OCI-LY1 (cell line): ENCODE results near the gene CRKL.

Source experiments
- H2AFZ ChIP-seq: fragments of 200-600 bp; sonication (generic), shearing (Covaris generic); 2 replicates; pipeline ENCODE4 v1.6.0; 2014; ENCODE audit warnings: antibody characterized with exemption, mild to moderate bottlenecking, low read length
- H3F3A ChIP-seq: fragments of 200-600 bp; sonication (generic), shearing (Covaris generic); 2 replicates; pipeline ENCODE4 v1.6.0; 2014; ENCODE audit warnings: mild to moderate bottlenecking, antibody characterized with exemption, low read length, moderate library complexity; ENCODE audit not compliant: insufficient read depth
- H3K27ac ChIP-seq: fragments of 200-600 bp; sonication (generic); 2 replicates; pipeline ENCODE4 v1.5.1; 2014; ENCODE audit warnings: low read length, mixed run types, mild to moderate bottlenecking, low read depth; ENCODE audit not compliant: poor library complexity, severe bottlenecking
- H3K27me3 ChIP-seq: fragments of 200-600 bp; sonication (generic); 2 replicates; pipeline ENCODE4 v1.6.0; 2014; ENCODE audit warnings: antibody characterized with exemption, mild to moderate bottlenecking, low read length, moderate library complexity; ENCODE audit not compliant: insufficient read depth
- H3K36me3 ChIP-seq: fragments of 200-600 bp; sonication (generic); 2 replicates; pipeline ENCODE4 v1.6.1; 2014; ENCODE audit warnings: mild to moderate bottlenecking, antibody characterized with exemption, low read length, moderate library complexity, mixed read lengths; ENCODE audit not compliant: insufficient read depth
- H3K4me1 ChIP-seq: fragments of 200-600 bp; sonication (generic); 2 replicates; pipeline ENCODE4 v1.5.1; 2014; ENCODE audit warnings: mild to moderate bottlenecking, low read length, moderate library complexity; ENCODE audit not compliant: insufficient read depth, severe bottlenecking
- H3K4me2 ChIP-seq: fragments of 200-600 bp; sonication (generic), shearing (Covaris generic); 2 replicates; pipeline ENCODE4 v1.6.1; 2014; ENCODE audit warnings: low read length
- H3K4me3 ChIP-seq: fragments of 200-600 bp; sonication (generic); 2 replicates; pipeline ENCODE4 v1.5.1; 2014; ENCODE audit warnings: low read length, low read depth, mild to moderate bottlenecking, mixed read lengths; ENCODE audit not compliant: poor library complexity, severe bottlenecking
- H3K79me2 ChIP-seq: fragments of 200-600 bp; shearing (Covaris generic); 2 replicates; pipeline ENCODE4 v1.6.1; 2016; ENCODE audit warnings: mixed run types, low read length, mixed read lengths; ENCODE audit not compliant: insufficient read depth
- H3K9ac ChIP-seq: fragments of 200-600 bp; sonication (generic), shearing (Covaris generic); 2 replicates; pipeline ENCODE4 v1.6.1; 2014; ENCODE audit warnings: mild to moderate bottlenecking, low read length, mixed read lengths
- H3K9me2 ChIP-seq: fragments of 200-600 bp; sonication (generic), shearing (Covaris generic); 2 replicates; pipeline ENCODE4 v1.6.1; 2014; ENCODE audit warnings: low read depth, mild to moderate bottlenecking, low read length, mixed read lengths
- H3K9me3 ChIP-seq: fragments of 200-600 bp; shearing (Covaris generic); 2 replicates; pipeline ENCODE4 v1.6.1; 2014; ENCODE audit warnings: low read length, mixed read lengths
- H4K20me1 ChIP-seq: fragments of 200-600 bp; sonication (generic), shearing (Covaris generic); 2 replicates; pipeline ENCODE4 v1.6.0; 2016; ENCODE audit warnings: mild to moderate bottlenecking, low read length; ENCODE audit not compliant: insufficient read depth
- CTCF ChIP-seq: fragments of 200-600 bp; sonication (generic), shearing (Covaris generic); IDR thresholded peaks from 2 replicates; pipeline ENCODE4 v1.5.1; 2017; ENCODE audit warnings: mild to moderate bottlenecking, antibody characterized with exemption, low read length, moderate library complexity, mixed read lengths
- EZH2 ChIP-seq: fragments of 200-600 bp; sonication (generic), shearing (Covaris generic); IDR thresholded peaks from 2 replicates; pipeline ENCODE4 v1.8.0; 2017; ENCODE audit warnings: borderline replicate concordance, mixed run types, mild to moderate bottlenecking, antibody characterized with exemption, low read length, moderate library complexity, mixed read lengths

Gene CRKL

GRCh38 chr22:20964090-20964798 is 47.0 kb downstream of the CRKL start:
- Histone ChIP-seq H3K27me3 (peaks cover 27% of the 10 kb centered on the region; the same call in 1 of the 2 replicates), H3K79me2 (no peaks in the 10 kb centered on the region), H3K4me3 (no peak overlapping the region), H2AFZ (no peak overlapping the region), H3K27ac (no peak overlapping the region), H3K9me3 (no peaks in the 10 kb centered on the region), H3F3A (no peaks in the 10 kb centered on the region), H4K20me1 (no peaks in the 10 kb centered on the region), H3K4me2 (peak overlapping the region; percentile 25; the same call in 1 of the 2 replicates), H3K9me2 (no peaks in the 10 kb centered on the region), H3K4me1 (no peaks in the 10 kb centered on the region), H3K36me3 (no peaks in the 10 kb centered on the region), H3K9ac (no peak overlapping the region)
- TF ChIP-seq EZH2 (no peak), CTCF (no peak)

- Histone ChIP-seq H3K27ac (no peak overlapping the region), H4K20me1 (no peaks in the 10 kb centered on the region), H3K9me2 (no peaks in the 10 kb centered on the region), H3F3A (no peaks in the 10 kb centered on the region), H3K4me3 (no peak overlapping the region), H3K36me3 (no peaks in the 10 kb centered on the region), H3K9me3 (no peaks in the 10 kb centered on the region), H3K79me2 (no peaks in the 10 kb centered on the region), H3K4me2 (peak overlapping the region; percentile 25; the same call in 1 of the 2 replicates), H3K4me1 (no peaks in the 10 kb centered on the region), H2AFZ (no peak overlapping the region), H3K9ac (no peak overlapping the region), H3K27me3 (peaks cover 28% of the 10 kb centered on the region)
- TF ChIP-seq CTCF = no peak
- TF ChIP-seq EZH2 = no peak
These were observed 47.5 kb downstream of the CRKL start for GRCh38 chr22:20964799-20965103.

- Histone ChIP-seq H3K36me3 (no peaks in the 10 kb centered on the region), H3K9me2 (no peaks in the 10 kb centered on the region), H3F3A (no peaks in the 10 kb centered on the region), H3K27ac (no peak overlapping the region), H3K4me2 (no peak overlapping the region), H3K79me2 (no peaks in the 10 kb centered on the region), H3K9ac (no peak overlapping the region), H2AFZ (no peak overlapping the region), H3K9me3 (no peaks in the 10 kb centered on the region), H4K20me1 (no peaks in the 10 kb centered on the region), H3K27me3 (peaks cover 31% of the 10 kb centered on the region), H3K4me3 (no peak overlapping the region), H3K4me1 (no peaks in the 10 kb centered on the region)
- TF ChIP-seq CTCF (no peak), EZH2 (no peak)
These were observed 48.1 kb downstream of the CRKL start for GRCh38 chr22:20965104-20965887.
